SJSA1 (cell line): ENCODE measurements around the gene DTNA. TPM values are rescaled to one million over a fixed set of nuclear protein-coding genes. Genes with fewer than 3 reads are reported as not detected.
"Not testable (repeated sequence)": the region's sequence is repeated elsewhere in the genome, so short reads cannot be mapped to it uniquely, and the experiment has no call there.

Experiments used
- DNase-seq, 2 experiments: peaks; one replicate each; pipeline ENCODE4 v3.0.0-alpha.2; 2015 to 2020; ENCODE audit warnings: low spot score in 2 of 2, low read depth in 1 of 2
- H3K27ac ChIP-seq: fragments of 250-450 bp; sonication (Bioruptor Pico); 2 replicates; pipeline ENCODE4 v1.5.1; 2020; ENCODE audit warnings: mild to moderate bottlenecking, moderate library complexity
- H3K27me3 ChIP-seq: fragments of 250-450 bp; sonication (Bioruptor Pico); replicated peaks from 2 replicates; pipeline ENCODE4 v1.5.1; 2020; ENCODE audit warnings: mild to moderate bottlenecking, moderate library complexity
- H3K36me3 ChIP-seq: fragments of 250-450 bp; sonication (Bioruptor Pico); 2 replicates; pipeline ENCODE4 v1.5.1; 2020; ENCODE audit warnings: mild to moderate bottlenecking
- H3K4me1 ChIP-seq: fragments of 250-450 bp; sonication (Bioruptor Pico); replicated peaks from 2 replicates; pipeline ENCODE4 v1.6.1; 2021; ENCODE audit warnings: mild to moderate bottlenecking
- H3K4me3 ChIP-seq: fragments of 250-450 bp; sonication (Bioruptor Pico); 2 replicates; pipeline ENCODE4 v1.5.1; 2020; ENCODE audit warnings: mild to moderate bottlenecking
- H3K9me3 ChIP-seq: fragments of 250-450 bp; sonication (Bioruptor Pico); replicated peaks from 2 replicates; pipeline ENCODE4 v1.5.1; 2020; ENCODE audit warnings: mild to moderate bottlenecking
- total RNA-seq: library from RNA; depleted of rRNA; stranded (reverse); fragments of >200 nt; shearing (Covaris generic); gene quantifications from 2 replicates; pipeline ENCODE4 v1.2.3, GENCODE V29; 2014

DTNA gene
- total RNA-seq, 1 experiment from 2014 or later: 5.8 TPM

GRCh38 chr18:34730774-34731173 is 20.7 kb downstream of the DTNA start:
- no peak for DNase-seq

DNA sequence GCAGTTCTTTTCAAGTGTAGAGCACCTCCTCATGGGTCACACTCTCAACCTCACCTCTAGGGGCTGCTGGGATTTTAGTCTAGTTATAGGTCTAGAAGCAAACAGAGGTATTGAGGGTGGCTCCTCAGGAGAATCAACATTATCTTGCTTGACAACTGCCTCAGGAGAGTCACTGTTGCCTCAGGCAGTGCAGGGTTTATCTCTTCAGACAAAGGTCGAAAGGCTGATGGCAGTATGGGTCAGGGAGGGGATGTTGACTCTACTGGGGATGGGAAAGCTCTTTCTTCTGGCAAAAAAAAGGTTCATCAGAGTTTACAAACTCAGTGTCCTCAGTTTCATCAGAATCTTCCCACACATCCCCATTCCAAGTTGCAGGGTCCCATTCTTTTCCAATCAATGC is 24.0 kb downstream of the DTNA start:
- Histone ChIP-seq H3K27ac (no peak overlapping the region), H3K36me3 (no peaks in the 10 kb centered on the region), H3K4me1 (peaks cover 23% of the 10 kb centered on the region), H3K27me3 (no peaks in the 10 kb centered on the region), H3K4me3 (no peak overlapping the region), H3K9me3 (no peaks in the 10 kb centered on the region)
- no peak for DNase-seq

More at GRCh38 chr18:34730774-34731173, 20.7 kb downstream of the DTNA start:
- Histone ChIP-seq H3K9me3 (no peaks in the 10 kb centered on the region), H3K4me3 (no peak overlapping the region), H3K27me3 (no peaks in the 10 kb centered on the region), H3K27ac (no peak overlapping the region), H3K36me3 (no peaks in the 10 kb centered on the region), H3K4me1 (peaks cover 13% of the 10 kb centered on the region)

- H3K27ac ChIP-seq, H3K4me3 ChIP-seq, H3K36me3 ChIP-seq, H3K9me3 ChIP-seq, DNase-seq, H3K27me3 ChIP-seq: not testable (repeated sequence)
- peaks cover 18% of the 10 kb centered on the region for H3K4me1 ChIP-seq
Observed at GRCh38 chr18:34734526-34734925, 24.4 kb downstream of the DTNA start.

- no peaks in the 10 kb centered on the region for H3K27me3 ChIP-seq
- no peaks in the 10 kb centered on the region for H3K9me3 ChIP-seq
- H3K4me3 ChIP-seq: no peak overlapping the region
- no peak overlapping the region for H3K27ac ChIP-seq
- H3K36me3 ChIP-seq: no peaks in the 10 kb centered on the region
- DNase-seq: peak; percentile 32 to 50
- peaks cover 17% of the 10 kb centered on the region for H3K4me1 ChIP-seq
Observed at GRCh38 chr18:34738175-34738894, 28.2 kb downstream of the DTNA start.

GRCh38 chr18:34740101-34740500 is 30.0 kb downstream of the DTNA start:
- H3K4me1 ChIP-seq: peaks cover 12% of the 10 kb centered on the region
- H3K9me3 ChIP-seq: no peaks in the 10 kb centered on the region
- H3K27ac ChIP-seq: no peak overlapping the region
- H3K27me3 ChIP-seq: no peaks in the 10 kb centered on the region
- no peaks in the 10 kb centered on the region for H3K36me3 ChIP-seq
- DNase-seq: no peak
- no peak overlapping the region for H3K4me3 ChIP-seq

- Histone ChIP-seq H3K4me3 (no peak overlapping the region), H3K9me3 (no peaks in the 10 kb centered on the region), H3K27ac (no peak overlapping the region), H3K36me3 (no peaks in the 10 kb centered on the region), H3K4me1 (peaks cover 12% of the 10 kb centered on the region), H3K27me3 (no peaks in the 10 kb centered on the region)
- no peak for DNase-seq
Observed at GRCh38 chr18:34740724-34741123, 30.6 kb downstream of the DTNA start.

DNA sequence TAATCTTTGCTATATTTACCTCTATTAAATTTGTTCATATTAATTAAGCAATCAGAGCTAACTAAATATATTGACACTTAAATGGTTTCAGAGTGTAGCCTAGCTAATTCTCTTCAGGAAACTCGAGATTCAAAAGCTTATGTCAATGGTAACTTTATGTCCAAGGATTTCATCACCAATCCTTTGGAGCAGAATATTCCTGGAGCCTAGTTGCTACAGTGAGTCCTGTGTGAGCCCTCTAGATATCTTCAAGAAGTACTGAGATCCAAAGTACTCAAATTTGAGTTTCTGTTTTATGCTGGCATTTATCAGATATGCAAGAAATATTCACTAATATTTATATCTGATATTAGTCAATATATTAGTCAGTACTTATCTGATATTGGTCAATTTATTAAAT is 31.3 kb downstream of the DTNA start:
- Histone ChIP-seq H3K36me3 (no peaks in the 10 kb centered on the region), H3K9me3 (no peaks in the 10 kb centered on the region), H3K4me1 (peaks cover 12% of the 10 kb centered on the region), H3K27me3 (no peaks in the 10 kb centered on the region), H3K27ac (no peak overlapping the region), H3K4me3 (no peak overlapping the region)
- DNase-seq: no peak

GRCh38 chr18:34742891-34743341 is 32.8 kb downstream of the DTNA start:
- Histone ChIP-seq H3K4me3 (no peak overlapping the region), H3K36me3 (no peaks in the 10 kb centered on the region), H3K9me3 (no peaks in the 10 kb centered on the region), H3K4me1 (peaks cover 10% of the 10 kb centered on the region), H3K27ac (no peak overlapping the region), H3K27me3 (no peaks in the 10 kb centered on the region)
- no peak for DNase-seq

GRCh38 chr18:34744569-34744968 is 34.5 kb downstream of the DTNA start:
- Histone ChIP-seq H3K4me3 (no peak overlapping the region), H3K36me3 (no peaks in the 10 kb centered on the region), H3K9me3 (no peaks in the 10 kb centered on the region), H3K4me1 (no peaks in the 10 kb centered on the region), H3K27me3 (no peaks in the 10 kb centered on the region), H3K27ac (no peak overlapping the region)
- no peak for DNase-seq

GRCh38 chr18:34746614-34747013 is 36.5 kb downstream of the DTNA start:
- no peaks in the 10 kb centered on the region for H3K36me3 ChIP-seq
- H3K4me1 ChIP-seq: no peaks in the 10 kb centered on the region
- H3K9me3 ChIP-seq: no peaks in the 10 kb centered on the region; the same call in 1 of the 2 replicates
- H3K27ac ChIP-seq: no peak overlapping the region
- H3K4me3 ChIP-seq: no peak overlapping the region
- DNase-seq: no peak
- no peaks in the 10 kb centered on the region for H3K27me3 ChIP-seq

DNA sequence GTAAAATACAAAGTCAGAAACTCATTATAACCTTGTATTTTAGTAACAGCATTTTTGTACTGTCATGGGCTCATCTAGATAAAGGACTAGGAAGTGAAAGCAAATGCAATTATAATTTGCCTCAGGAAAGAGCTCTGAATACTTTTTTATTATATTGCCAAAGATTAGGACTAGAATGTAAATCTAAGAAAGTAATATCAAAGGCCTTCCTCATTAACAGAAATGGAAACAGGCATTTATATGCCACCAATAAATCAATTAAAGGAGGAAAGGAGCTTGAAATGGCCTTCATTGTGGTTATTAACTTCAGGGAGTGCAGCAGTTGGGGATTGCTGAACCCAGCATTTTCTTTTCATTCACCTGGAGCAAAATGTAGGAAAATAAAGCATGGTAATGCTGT is 39.6 kb downstream of the DTNA start:
- Histone ChIP-seq H3K27ac (no peak overlapping the region), H3K4me3 (no peak overlapping the region), H3K27me3 (no peaks in the 10 kb centered on the region), H3K9me3 (no peaks in the 10 kb centered on the region; the same call in 1 of the 2 replicates), H3K36me3 (no peaks in the 10 kb centered on the region), H3K4me1 (no peaks in the 10 kb centered on the region)
- DNase-seq: no peak

DNA sequence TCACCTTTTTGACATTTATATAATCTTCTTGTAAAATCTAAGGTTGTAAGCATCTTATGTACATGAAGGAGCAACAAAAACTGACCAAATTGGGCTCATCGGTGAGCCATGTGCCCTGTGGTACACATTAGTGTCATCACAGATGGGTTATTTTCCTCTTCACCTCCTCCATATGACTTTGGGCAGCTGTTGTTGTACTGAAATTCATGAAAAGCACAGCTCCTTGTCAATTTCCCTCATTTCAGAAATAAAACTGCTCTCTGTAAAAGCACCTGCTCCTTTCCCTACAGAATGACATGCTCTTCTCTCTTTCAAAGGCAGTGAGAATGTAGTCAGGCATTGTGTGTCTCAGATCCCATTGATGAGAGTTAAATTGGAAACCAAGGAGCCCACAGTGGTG is 42.0 kb downstream of the DTNA start:
- no peak for DNase-seq
- Histone ChIP-seq H3K9me3 (no peaks in the 10 kb centered on the region; the same call in 1 of the 2 replicates), H3K4me1 (no peaks in the 10 kb centered on the region), H3K36me3 (no peaks in the 10 kb centered on the region), H3K27me3 (no peaks in the 10 kb centered on the region), H3K4me3 (no peak overlapping the region), H3K27ac (no peak overlapping the region)

DNA sequence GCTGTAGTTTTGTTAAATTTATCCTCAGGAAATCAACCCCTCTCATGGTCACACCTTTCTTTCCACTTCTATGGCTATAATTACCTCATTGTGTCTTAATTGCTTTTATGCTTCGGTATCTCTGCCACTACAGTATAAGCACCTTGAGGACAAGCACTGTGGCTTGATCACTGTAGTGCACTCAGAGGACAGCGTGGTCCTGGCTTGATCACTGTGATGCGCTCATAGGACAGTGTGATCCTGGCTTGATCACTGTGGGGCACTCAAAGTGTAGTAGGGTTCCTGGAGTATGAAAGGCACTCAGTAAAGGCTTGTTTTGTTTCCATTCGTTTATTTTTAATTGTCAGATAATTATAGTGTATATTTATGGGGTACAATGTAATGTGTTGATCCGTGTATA is 44.2 kb downstream of the DTNA start:
- H3K27ac ChIP-seq: no peak overlapping the region
- no peak overlapping the region for H3K4me3 ChIP-seq
- no peaks in the 10 kb centered on the region for H3K4me1 ChIP-seq
- no peaks in the 10 kb centered on the region for H3K27me3 ChIP-seq
- H3K9me3 ChIP-seq: no peaks in the 10 kb centered on the region; the same call in 1 of the 2 replicates
- DNase-seq: no peak
- no peaks in the 10 kb centered on the region for H3K36me3 ChIP-seq

DNA sequence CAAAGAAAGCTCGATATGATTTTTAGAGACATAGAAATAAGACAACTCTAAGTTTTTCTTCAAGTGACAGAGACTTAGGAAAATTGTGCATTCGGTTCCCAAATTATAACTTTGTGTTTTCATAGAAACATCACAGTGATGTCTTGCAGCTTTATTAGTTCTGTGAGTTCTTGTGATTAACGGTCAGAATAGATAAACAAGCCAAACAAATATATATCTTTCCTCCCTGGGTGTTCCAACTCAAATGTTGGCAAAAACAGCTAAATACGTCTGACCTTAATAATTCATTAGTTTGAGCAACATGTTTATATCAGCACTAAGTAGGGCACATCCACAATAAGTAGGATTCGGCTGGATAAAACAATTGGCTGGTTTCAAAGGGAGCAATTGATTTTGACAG is 47.6 kb downstream of the DTNA start:
- DNase-seq: no peak
- no peak overlapping the region for H3K27ac ChIP-seq
- no peaks in the 10 kb centered on the region for H3K9me3 ChIP-seq
- no peaks in the 10 kb centered on the region for H3K27me3 ChIP-seq
- no peaks in the 10 kb centered on the region for H3K36me3 ChIP-seq
- H3K4me3 ChIP-seq: no peak overlapping the region
- H3K4me1 ChIP-seq: no peaks in the 10 kb centered on the region
